Gastroesophageal sphincter (tissue), 3 donors: ENCODE data around the gene CDKN2AIPNL.

ENCODE experiments used
- CTCF ChIP-seq, 4 experiments: fragments of 200-600 bp in 2 of 4; fragments of 450-650 bp in 2 of 4; sonication (generic) in 1 of 4; IDR thresholded peaks; one replicate each; pipeline ENCODE4 v1.5.1; 2017 to 2019; ENCODE audit warnings: antibody characterized with exemption in 4 of 4, mild to moderate bottlenecking in 2 of 4, moderate library complexity in 2 of 4
- POLR2A ChIP-seq, 2 donors: fragments of 450-650 bp; IDR thresholded peaks; one replicate each; pipeline ENCODE4 v1.6.1; 2017; ENCODE audit warnings: antibody characterized with exemption in 2 of 2, mild to moderate bottlenecking in 2 of 2, moderate library complexity in 1 of 2
- POLR2AphosphoS5 ChIP-seq: sonication (generic); formaldehyde crosslinking; IDR thresholded peaks from one replicate; pipeline ENCODE4 v1.6.1; 2017; ENCODE audit warnings: antibody characterized with exemption

GRCh38 chr5:134432677-134433359 is 21.1 kb upstream of the CDKN2AIPNL start:
- TF ChIP-seq POLR2A (IDR thresholded peaks at IDR 0.05) (no peak), CTCF (IDR thresholded peaks at IDR 0.05) (no peak), POLR2AphosphoS5 (no peak)
